Bronchial epithelial cell (primary cell): ENCODE results near the gene ZNF275. TPM values are rescaled to one million over a fixed set of nuclear protein-coding genes. Genes with fewer than 3 reads are reported as not detected.

ENCODE experiments used
- DNase-seq: peaks from one replicate; pipeline ENCODE4 v3.0.0-alpha.2; 2010; ENCODE audit warnings: low read depth
- FAIRE-seq: peaks from 2 replicates; lab custom pipeline; 2011; peaks lifted over from hg19 to GRCh38; lab: Jason Lieb, UNC
- H3K27me3 ChIP-seq: 2 replicates; pipeline ENCODE4 v1.5.1; 2011; ENCODE audit warnings: low read length; ENCODE audit not compliant: control insufficient read depth, insufficient read depth
- H3K36me3 ChIP-seq: 2 replicates; pipeline ENCODE4 v1.5.1; 2011; ENCODE audit warnings: low read length; ENCODE audit not compliant: control insufficient read depth, insufficient read depth
- H3K4me3 ChIP-seq: 2 replicates; pipeline ENCODE4 v1.5.1; 2011; ENCODE audit warnings: mild to moderate bottlenecking, low read depth, low read length, control low read depth
- total RNA-seq: library from RNA; depleted of rRNA; stranded (reverse); fragments of >200 nt; gene quantifications from 2 replicates; pipeline ENCODE4 v1.2.1, GENCODE V29; 2014
- TF ChIP-seq, protein P1 (sequence below): IDR thresholded peaks from 2 replicates; pipeline ENCODE4 v1.5.1; 2011; ENCODE audit warnings: mild to moderate bottlenecking, moderate library complexity, low read length, control low read depth, inconsistent platforms; ENCODE audit not compliant: insufficient read depth, severe bottlenecking

ZNF275 gene
- total RNA-seq, 1 donor from 2014 or later = 3.9 TPM

DNA sequence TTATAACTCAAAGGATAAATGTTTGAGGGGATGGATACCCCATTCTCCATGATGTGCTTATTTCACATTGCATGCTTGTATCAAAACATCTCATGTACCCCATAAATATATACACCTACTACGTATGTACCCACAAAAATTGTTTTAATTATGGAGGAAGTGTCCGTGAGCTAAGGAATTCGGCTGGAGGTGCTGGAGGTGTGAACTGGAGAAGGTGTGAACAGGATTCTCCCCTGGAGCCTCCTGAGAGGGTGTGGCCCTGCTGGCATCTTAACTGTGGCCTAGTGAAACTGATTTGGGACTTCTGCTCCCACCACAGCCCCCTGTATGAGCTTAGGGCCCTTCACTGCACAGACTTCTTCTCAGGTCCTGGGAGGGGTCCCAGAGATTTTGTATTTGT is 43.8 kb downstream of the ZNF275 start:
- H3K27me3 ChIP-seq = no peaks in the 10 kb centered on the region
- TF ChIP-seq, protein P1, sequence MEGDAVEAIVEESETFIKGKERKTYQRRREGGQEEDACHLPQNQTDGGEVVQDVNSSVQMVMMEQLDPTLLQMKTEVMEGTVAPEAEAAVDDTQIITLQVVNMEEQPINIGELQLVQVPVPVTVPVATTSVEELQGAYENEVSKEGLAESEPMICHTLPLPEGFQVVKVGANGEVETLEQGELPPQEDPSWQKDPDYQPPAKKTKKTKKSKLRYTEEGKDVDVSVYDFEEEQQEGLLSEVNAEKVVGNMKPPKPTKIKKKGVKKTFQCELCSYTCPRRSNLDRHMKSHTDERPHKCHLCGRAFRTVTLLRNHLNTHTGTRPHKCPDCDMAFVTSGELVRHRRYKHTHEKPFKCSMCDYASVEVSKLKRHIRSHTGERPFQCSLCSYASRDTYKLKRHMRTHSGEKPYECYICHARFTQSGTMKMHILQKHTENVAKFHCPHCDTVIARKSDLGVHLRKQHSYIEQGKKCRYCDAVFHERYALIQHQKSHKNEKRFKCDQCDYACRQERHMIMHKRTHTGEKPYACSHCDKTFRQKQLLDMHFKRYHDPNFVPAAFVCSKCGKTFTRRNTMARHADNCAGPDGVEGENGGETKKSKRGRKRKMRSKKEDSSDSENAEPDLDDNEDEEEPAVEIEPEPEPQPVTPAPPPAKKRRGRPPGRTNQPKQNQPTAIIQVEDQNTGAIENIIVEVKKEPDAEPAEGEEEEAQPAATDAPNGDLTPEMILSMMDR = no peak
- DNase-seq = no peak
- H3K36me3 ChIP-seq = no peaks in the 10 kb centered on the region
- FAIRE-seq = no peak
- H3K4me3 ChIP-seq = no peak overlapping the region

DNA sequence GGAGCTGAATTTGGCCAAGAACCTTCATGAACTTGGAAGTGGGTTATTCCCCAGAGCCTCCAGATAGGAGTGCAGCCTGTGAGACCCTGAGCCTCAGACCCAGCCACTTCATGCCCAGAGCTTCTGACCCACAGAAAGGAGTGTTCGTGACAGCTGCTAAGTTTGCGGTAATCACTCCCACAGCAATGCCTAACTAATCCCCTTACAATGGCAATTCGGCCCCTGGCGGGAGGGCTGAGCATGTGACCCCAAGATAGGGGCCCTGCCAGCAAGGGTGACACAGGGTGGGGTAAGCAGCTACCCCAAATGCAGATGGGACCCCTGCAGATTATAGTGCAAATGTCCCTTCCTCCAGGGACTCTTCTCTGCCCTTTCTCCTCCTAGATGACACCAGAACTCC is 44.7 kb downstream of the ZNF275 start:
- Histone ChIP-seq H3K4me3 (no peak overlapping the region), H3K27me3 (no peaks in the 10 kb centered on the region), H3K36me3 (no peaks in the 10 kb centered on the region)
- FAIRE-seq (no peak), DNase-seq (no peak)
- TF ChIP-seq, protein P1 = no peak

DNA sequence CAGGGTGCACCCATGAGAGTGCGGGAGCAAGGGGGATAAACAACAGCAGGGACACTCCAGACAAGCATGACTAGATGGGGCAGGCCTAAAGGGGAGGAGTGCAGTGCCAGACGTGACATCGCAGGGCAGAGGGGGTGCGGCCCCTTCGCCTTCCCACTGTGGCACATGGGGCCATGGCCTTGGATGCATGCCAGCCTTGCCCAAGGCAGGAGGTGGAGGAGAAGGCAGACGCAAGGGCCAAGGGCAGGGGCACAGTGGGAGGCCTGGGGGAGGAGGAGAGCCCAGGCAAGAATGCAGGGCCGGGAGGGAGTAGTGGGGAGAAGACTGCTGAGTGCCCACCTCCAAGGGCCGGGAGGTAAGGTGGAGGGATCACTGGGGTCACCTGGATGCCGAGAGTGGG is 45.6 kb downstream of the ZNF275 start:
- no peak for FAIRE-seq

DNA sequence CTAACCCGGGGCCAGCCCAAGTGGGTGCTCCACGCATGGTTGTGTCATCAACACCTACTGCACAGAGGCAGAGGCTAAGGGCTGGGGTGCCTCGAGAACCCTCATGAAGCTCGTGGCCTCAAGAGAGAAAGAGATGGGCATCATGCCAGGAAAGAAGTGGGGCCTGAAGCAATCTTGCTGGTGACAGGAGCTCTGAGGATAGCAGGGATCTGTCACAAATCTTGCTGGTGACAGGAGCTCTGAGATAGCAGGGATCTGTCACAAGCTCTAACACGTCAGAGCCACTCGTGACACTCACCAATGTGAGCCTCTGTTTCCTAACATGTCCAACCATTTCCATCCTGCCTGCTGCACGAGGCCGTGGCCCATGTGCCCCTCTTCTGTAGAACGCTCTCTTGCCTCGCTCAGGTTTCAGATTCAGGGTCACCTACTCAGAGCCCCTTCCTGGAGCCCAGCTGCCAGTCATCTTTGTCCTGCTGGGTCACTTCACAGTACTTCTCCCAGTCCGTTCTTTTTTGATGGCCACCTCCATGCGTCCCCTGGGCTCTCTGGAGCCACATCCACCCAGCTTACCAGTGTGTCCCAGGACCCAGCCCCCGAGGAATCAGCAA is 46.1 kb downstream of the ZNF275 start:
- Histone ChIP-seq H3K36me3 (no peaks in the 10 kb centered on the region), H3K4me3 (no peak overlapping the region), H3K27me3 (no peaks in the 10 kb centered on the region)
- DNase-seq (no peak), FAIRE-seq (no peak)
- TF ChIP-seq, protein P1 = no peak

More for the DNA sequence above, 45.6 kb downstream of the ZNF275 start:
- H3K36me3 ChIP-seq = no peaks in the 10 kb centered on the region
- H3K4me3 ChIP-seq = no peak overlapping the region
- no peaks in the 10 kb centered on the region for H3K27me3 ChIP-seq
- DNase-seq = no peak
- TF ChIP-seq, protein P1 = no peak

DNA sequence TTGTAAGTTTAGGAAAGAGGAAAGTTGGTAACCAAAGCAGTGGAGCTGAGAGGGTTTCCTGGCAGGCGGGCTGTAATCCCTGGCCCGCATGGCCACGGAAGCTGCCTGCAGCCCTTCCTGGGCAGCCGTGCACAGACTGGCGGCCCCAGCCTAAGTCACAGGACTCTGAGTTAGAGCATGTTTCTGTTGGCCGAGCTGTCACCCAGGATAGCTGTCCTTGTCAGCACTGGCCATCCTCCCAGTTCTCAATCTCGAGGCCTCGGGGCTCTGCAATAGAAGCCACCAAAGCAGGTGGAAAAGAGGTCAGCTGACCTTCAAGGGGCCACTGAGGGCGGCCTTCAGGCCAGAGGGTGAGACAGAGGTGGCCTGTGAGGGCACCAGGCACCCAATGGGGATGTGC is 46.7 kb downstream of the ZNF275 start:
- FAIRE-seq = no peak
- no peaks in the 10 kb centered on the region for H3K27me3 ChIP-seq

More for the DNA sequence above, 46.7 kb downstream of the ZNF275 start:
- Histone ChIP-seq H3K4me3 (no peak overlapping the region), H3K36me3 (no peaks in the 10 kb centered on the region)
- DNase-seq = no peak
- TF ChIP-seq, protein P1 = no peak
